ENCODE measurements around the gene KANK4.

The KANK4 gene

DNA sequence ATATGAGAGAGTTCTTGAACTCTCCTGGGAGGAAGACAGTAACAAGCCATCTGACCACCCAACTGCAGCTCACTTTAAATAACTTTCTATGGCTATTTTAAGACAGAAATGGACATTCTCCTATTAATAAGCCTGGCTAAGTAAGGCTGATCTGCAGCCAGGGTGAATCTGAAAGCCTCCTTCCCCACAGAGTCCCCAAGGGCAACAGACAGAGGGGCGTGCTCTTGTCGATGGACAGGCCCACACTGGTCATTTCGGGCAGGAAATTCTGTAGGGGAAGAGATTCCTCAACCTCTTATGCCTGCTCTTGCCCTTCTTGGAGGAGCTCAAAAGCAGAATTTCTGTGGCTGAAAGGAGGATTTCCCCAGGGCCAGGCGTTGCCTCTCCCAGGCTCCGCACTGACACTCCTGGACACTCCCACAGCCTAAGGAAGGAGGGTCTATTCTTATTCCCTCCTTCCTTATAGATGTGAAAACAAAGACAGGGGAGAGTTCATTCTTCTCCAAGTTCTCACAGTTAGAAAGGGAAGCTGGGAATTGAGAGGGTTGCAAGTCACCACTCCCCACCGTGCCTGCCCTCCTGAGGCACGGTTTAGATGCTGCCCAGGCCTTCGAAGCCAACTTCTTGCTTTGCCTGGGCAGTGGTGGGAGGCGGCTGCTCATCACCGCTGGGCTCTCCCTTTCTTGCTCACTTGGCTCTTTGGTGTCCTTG is 17.9 kb upstream of the KANK4 start:
- DNase-seq (ENCODE audit: low read depth), result no peak

DNA sequence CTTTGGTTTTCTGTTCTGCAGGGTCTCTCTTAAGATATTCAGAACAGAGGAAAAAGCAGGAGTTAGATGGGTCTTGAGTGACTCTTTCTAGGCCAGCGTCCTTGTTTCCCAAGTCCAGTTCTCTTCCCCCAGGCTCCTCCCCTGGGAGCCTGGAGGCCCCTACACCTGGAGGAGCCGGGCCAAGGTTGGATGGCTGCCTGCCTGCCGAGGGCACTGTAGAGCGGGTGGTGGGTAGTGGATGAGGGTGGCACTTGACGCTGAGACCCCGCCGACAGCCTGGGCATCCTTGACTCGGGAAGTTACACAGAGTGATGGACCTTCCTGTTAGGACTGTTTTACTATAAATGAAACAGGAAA is 17.4 kb upstream of the KANK4 start:
- no peak for DNase-seq (ENCODE audit: low read depth)

DNA sequence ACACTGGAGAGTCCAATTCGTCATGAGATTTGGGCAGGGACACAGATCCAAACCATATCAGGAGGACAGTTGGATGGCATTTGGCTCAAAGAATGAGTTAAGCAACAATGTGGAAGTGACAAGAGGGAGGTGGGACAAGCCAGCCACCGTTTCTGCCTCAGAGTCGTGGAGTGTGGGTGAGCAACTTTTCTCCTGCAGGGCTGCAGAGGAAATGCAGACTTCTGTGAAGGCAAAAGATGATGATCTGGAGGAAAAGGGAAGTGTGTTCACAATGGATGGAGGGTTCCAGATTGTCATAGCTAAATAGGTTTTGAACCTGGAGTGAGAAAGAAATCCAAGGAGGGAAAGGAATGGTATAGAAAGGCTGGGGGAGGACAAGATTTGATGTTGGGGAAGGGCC is 16.4 kb upstream of the KANK4 start:
- no peak for DNase-seq (ENCODE audit: low read depth)

DNA sequence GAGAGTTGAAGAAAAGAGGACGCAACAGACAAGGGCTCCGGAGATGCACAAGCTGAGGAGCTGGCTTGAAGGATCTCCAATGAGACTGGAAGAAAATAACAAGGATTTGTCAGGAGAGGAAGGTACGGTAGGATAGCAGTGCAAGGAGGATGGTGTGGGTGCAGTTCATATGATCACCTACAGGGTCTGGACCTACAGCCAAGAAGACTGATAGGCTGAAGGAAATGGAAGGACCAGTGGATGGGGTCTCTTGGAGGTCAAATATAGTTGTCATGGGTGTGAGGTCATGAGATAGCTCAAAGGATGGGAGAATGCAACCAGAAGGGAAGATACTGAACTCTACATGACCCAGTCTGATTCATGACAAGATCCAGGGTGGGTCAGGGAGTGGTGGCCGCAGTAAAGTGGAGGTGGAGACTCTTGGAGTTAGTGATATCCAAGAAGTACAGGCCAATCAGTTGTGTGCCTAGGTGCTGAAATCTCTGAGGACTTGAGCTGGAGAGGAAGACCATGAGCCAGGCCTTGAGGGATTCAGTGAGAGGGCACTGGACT is 15.3 kb upstream of the KANK4 start:
- no peak for DNase-seq (ENCODE audit: low read depth)

GRCh38 chr1:62333441-62333840 is 14.2 kb upstream of the KANK4 start:
- DNase-seq (ENCODE audit: low read depth), result no peak

- no peak for DNase-seq (ENCODE audit: low read depth)
Observed at GRCh38 chr1:62327360-62328055, 8.3 kb upstream of the KANK4 start.

GRCh38 chr1:62325681-62326080 is 6.4 kb upstream of the KANK4 start:
- DNase-seq (ENCODE audit: low read depth), result no peak

GRCh38 chr1:62325081-62325480 is 5.8 kb upstream of the KANK4 start:
- DNase-seq (ENCODE audit: low read depth), result no peak

- no peak for DNase-seq (ENCODE audit: low read depth)
Observed at GRCh38 chr1:62321446-62321845, 2.2 kb upstream of the KANK4 start.

DNA sequence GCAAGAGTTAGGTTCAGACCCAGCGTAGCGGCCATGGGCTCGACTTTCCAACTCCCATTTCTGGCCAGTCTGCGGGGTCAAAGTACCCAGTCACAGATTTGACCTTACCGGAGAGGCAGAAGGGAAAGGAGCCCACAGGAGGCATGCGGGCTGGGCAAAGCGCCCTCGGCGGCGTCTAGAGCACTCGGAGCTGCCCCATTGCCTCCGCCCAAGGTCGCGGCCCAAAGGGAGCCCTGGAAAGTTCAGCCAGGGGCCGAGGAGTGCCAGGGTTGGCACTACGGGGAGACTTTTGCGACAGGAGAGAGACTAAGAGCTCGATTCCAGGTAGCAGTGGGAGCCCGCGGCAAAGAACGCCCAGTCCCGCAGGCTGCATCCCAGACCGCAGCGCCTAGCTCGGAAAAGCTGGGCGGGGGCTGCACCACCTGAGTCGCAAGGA is 896 bp downstream of the KANK4 start:
- DNase-seq (ENCODE audit: low read depth), result no peak

GRCh38 chr1:62317021-62317768 is 2.0 kb downstream of the KANK4 start:
- no peak for DNase-seq (ENCODE audit: low read depth)

- DNase-seq (ENCODE audit: low read depth), result no peak
Observed at GRCh38 chr1:62316135-62316534, 3.1 kb downstream of the KANK4 start.

DNA sequence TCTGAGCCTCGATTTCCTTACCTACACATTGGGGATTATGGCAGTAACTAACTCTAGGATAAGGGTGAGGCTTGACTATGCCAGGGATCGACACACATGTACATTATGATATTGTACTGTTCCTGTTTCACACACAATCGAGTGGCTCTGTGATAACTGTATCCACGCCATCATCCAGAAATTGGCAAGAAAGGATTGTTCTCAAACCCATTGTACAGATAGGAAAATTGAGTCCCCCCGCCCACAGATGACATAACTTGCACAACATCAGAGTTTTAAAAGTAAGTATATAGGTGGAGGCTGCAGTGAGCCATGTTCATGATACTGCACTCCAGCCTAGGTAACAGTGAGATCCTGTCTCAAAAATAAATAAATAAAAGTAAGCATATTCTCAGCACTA is 3.8 kb downstream of the KANK4 start:
- DNase-seq (ENCODE audit: low read depth), result no peak

DNA sequence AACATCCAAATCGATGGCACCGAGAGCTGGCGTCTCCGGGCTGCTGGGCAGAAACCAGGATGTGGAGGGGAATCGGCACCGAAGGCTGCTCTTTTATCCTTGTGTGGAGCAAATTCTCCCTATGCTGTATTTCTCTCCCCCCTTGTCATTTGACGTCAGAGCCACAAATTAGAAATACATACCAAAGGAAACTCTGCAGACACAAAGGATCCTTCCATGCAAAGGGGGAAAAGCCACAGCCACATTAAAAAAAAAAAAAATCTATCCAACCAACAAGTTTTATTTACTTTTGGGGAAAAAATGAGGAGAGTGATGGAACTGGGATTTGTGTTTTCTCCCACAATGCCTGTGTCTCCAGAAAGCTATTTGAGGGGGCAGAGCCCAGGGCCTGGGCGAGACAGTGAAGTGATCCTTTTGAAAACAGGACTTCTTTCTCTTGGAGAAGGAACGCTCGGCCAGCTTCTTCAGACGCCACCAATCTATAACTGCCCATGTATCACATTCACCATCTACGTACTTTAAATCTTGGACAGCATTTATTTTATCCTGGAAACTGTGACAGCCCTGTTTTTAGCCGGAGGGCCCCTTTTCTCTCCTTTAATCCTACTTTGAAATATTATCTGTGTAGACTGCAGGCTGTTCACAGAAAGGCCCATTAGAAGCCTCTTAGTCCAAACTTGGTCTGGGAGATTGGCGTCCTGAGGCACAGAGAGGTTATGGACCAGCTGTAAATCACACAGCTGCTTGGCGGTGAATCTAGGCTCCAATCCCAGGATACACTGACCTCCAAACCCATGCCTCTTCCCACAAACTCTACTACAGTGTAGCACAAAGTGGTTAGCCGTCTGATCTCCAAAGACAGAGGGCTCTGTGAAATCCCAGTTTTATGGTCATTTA is 4.5 kb downstream of the KANK4 start:
- no peak for DNase-seq (ENCODE audit: low read depth)

DNA sequence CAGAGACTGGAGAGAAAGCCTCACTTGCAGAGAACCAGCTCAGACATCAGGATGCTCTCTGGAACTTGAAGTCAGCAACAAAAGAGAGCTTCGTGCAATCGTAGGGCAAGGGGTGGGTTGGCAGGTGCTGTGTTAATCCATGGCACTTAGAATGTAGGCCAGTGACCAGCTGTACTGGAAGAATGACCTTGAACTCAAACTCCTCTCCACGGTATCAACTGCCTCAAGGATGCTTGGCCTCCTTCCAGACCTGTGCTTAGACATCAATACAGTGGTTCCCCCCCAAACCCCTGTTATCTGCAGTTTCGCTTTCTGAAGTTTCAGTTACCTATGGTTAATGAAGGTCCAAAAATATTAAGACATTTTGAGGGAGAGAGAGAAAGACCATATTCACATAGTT is 6.5 kb downstream of the KANK4 start:
- DNase-seq (ENCODE audit: low read depth), result no peak

DNA sequence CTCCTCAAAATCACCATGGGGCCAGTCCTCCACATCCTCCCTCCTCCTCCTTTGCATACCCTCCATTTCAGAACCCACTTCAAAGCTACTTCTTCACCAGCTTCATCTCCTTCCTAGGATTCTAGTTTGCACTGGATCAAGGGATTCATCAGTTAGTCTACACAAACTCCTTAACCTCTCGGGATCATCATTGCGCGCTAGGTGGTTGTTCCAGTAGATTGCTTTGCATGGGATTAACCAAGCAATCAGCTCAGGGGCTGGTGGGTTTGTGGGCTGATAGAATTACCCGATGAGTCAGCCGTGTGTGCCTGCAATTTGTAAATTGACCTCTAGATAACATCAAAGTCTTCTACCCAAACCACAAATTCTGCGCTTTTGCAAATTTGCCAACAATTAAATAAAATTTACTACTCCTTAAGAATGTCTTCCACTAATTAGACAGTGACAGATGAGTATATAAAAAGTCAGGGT is 7.7 kb downstream of the KANK4 start:
- no peak for DNase-seq (ENCODE audit: low read depth)

- no peak for DNase-seq (ENCODE audit: low read depth)
Observed at GRCh38 chr1:62309906-62310305, 9.3 kb downstream of the KANK4 start.

- DNase-seq (ENCODE audit: low read depth), result no peak
Observed at GRCh38 chr1:62308606-62309005, 10.6 kb downstream of the KANK4 start.

DNA sequence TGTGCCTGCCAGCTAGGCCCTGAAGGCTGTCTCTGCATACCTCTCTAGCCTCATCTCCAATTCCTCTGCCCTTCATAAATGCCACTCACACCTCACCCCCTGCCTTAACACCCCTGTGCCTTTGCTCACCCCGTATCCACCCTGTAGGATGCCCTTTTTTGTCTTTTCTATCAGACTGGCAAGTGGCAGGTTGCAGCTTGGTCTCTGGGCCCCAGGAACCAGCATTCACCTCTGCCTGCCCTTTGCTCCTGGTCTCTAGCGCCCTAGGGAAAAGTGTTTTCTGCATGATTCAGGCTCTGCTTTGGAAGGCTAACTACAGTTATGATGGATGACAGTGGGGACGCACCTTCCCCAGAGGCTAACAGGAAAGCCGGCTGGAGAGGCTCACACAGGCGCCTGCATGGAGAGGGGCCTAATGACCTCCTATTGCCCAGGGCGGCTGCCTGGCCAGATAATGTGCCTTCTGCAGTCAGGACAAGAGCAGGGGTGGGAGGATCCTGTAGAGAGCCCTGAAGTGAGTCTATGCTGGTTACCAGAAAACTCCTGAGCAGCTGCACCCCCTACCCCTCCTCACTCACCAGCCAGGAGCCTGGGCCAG is 11.2 kb downstream of the KANK4 start:
- no peak for DNase-seq (ENCODE audit: low read depth)

GRCh38 chr1:62307446-62307845 is 11.8 kb downstream of the KANK4 start:
- no peak for DNase-seq (ENCODE audit: low read depth)

DNA sequence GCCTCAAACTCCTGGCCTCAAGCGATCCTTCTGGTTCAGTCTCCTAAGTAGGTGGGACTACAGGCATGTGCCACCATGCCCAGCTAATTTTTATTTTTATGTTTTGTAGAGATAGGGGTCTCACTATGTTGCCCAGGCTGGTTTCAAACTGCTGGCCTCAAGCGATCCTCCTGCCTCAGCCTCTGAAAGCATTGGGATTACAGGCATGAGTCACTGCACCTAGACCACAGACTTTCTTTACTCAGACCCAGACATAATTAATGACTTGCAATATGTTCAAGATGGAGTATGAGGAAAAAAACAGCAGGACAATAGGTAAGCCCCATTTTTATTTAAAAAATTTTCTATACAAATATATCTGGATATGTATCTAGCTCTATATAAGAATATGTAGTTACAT is 13.2 kb downstream of the KANK4 start:
- no peak for DNase-seq (ENCODE audit: low read depth)
